HUES48 (cell line): Measurements from ENCODE around the gene OR1C1.
"Not testable (repeated sequence)": the region's sequence is repeated elsewhere in the genome, so short reads cannot be mapped to it uniquely, and the experiment has no call there.

Source experiments
- H3K27ac ChIP-seq: one replicate; pipeline ENCODE4 v1.7.0; 2013; ENCODE audit warnings: low read depth, low read length, inconsistent platforms
- H3K27me3 ChIP-seq: 2 replicates; pipeline ENCODE4 v1.6.1; 2013; ENCODE audit warnings: mild to moderate bottlenecking, low read length; ENCODE audit not compliant: control insufficient read depth, insufficient read depth
- H3K36me3 ChIP-seq: 2 replicates; pipeline ENCODE4 v1.6.1; 2013; ENCODE audit warnings: low read length; ENCODE audit not compliant: control insufficient read depth, insufficient read depth
- H3K4me1 ChIP-seq: 2 replicates; pipeline ENCODE4 v1.6.1; 2013; ENCODE audit warnings: mild to moderate bottlenecking, low read length; ENCODE audit not compliant: control insufficient read depth, insufficient read depth
- H3K4me3 ChIP-seq: 2 replicates; pipeline ENCODE4 v1.5.1; 2013; ENCODE audit warnings: mild to moderate bottlenecking, low read depth, low read length
- H3K9ac ChIP-seq: 2 replicates; pipeline ENCODE4 v1.6.1; 2013; ENCODE audit warnings: mild to moderate bottlenecking, low read depth, low read length, moderate library complexity
- H3K9me3 ChIP-seq: 2 replicates; pipeline ENCODE4 v1.6.1; 2013; ENCODE audit warnings: low read length; ENCODE audit not compliant: control insufficient read depth, insufficient read depth

The OR1C1 gene, protein sequence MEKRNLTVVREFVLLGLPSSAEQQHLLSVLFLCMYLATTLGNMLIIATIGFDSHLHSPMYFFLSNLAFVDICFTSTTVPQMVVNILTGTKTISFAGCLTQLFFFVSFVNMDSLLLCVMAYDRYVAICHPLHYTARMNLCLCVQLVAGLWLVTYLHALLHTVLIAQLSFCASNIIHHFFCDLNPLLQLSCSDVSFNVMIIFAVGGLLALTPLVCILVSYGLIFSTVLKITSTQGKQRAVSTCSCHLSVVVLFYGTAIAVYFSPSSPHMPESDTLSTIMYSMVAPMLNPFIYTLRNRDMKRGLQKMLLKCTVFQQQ

DNA sequence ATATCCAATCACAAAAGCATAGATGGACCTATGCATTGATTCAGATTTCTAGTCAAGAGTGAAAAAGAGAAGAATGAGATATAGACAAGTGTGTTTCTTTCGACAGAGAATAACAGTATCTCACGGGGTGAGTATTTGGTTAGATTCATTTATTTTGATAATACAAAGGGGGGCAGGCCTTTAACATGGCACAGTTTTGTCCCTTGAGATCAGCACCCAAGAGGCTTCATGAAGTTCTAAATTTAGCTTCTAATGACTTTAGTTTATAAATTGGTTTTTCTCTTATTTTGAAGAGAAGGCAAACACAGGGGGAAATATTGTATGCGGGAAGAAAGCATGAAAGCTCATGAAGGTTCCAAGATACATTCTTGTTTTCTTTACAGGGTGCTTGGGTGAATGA, at the start of gene OR1C1:
Gene OR1C1, minus strand, starts transcription at position 101 of the 400 bp plus-strand sequence. CDS start 2,150 bp downstream, outside the sequence.
- Histone ChIP-seq H3K36me3 (no peaks in the 10 kb centered on the region), H3K27ac (no peak within 1 kb of the TSS), H3K4me3 (no peak within 1 kb of the TSS), H3K9me3 (peaks cover 47% of the 10 kb centered on the region), H3K4me1 (no peaks in the 10 kb centered on the region), H3K27me3 (no peaks in the 10 kb centered on the region), H3K9ac (no peak within 1 kb of the TSS)

DNA sequence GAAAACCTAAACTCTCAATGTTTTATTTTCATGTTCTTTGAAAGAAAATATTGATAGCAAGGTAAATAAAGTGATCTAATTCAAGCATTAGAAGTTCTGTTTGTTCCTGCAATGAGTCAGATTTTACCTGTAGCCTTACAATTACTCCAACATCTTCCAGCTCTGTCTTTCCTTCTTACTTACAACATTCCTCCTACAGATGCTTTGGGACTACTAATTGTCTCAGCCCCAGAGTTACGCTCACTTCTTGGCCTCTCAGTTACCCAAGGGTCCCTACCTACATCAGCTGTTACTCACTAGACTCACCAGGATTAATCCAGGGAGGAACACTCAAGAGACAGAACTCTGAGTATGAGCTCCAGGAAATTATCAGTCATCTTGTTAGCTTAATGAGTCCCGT, 37.2 kb upstream of the OR1C1 start:
- Histone ChIP-seq H3K27ac (no peak overlapping the region), H3K4me1 (no peaks in the 10 kb centered on the region), H3K9ac (no peak overlapping the region), H3K4me3 (no peak overlapping the region), H3K9me3 (peaks cover 61% of the 10 kb centered on the region), H3K27me3 (no peaks in the 10 kb centered on the region), H3K36me3 (no peaks in the 10 kb centered on the region)

DNA sequence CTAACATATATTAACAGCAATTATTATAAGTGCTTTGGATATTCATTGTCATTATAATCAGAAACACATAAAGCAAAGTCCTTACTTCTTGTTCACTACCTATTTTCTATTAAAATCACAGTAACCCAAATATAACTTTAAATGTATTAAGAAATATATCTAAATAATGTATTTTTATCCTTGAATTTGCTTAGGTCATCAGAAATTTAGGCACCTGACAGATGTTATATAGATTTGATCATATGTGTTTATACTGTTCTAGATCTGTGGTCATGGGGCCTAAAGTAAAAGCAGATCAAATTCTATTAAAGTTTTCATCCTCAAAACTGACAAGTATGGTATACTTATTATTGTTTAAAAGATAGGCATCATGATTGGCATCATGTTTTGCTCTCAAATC, 9.2 kb upstream of the OR1C1 start:
- Histone ChIP-seq H3K27ac (no peak overlapping the region), H3K9ac (no peak overlapping the region), H3K4me1 (no peaks in the 10 kb centered on the region), H3K9me3 (peaks cover 57% of the 10 kb centered on the region), H3K27me3 (no peaks in the 10 kb centered on the region), H3K4me3 (no peak overlapping the region), H3K36me3 (no peaks in the 10 kb centered on the region)

DNA sequence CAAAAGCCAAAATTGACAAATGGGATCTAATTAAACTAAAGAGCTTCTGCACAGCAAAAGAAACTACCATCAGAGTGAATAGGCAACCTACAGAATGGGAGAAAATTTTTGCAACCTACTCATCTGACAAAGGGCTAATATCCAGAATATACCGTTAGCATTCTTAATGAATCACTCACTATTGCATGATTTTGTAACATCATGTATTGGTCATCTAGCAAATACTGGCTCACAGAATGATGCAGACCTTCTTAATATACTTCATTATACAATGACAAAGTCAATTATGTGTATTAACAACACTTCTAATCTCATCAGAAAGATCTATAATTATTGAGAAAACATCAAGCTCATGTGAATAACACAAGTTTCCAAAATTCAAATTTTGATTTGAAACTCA, 6.0 kb downstream of the OR1C1 start:
- H3K36me3 ChIP-seq, H3K27ac ChIP-seq, H3K4me1 ChIP-seq, H3K9ac ChIP-seq, H3K4me3 ChIP-seq, H3K27me3 ChIP-seq: not testable (repeated sequence)
- peaks cover 54% of the 10 kb centered on the region for H3K9me3 ChIP-seq

DNA sequence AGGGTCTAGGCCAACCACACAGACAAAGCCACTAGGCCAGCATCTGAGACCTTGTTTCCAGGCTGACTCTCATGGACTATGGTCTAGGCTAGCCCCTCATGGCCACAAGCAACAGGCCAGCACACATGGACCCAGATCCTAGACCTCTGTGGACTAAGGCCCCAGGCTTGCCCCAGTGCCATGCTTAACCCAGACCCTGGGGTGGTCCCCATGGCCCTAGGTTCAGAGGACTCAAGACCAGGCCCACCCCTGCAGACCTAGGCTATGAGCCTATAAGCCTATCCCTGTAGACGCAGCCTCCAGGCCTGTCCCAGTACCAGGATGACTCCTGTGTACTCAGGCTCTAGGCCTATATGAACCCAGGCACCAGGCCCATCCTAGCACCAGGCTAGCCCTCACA, 10.5 kb downstream of the OR1C1 start:
- H3K4me1 ChIP-seq = no peaks in the 10 kb centered on the region

DNA sequence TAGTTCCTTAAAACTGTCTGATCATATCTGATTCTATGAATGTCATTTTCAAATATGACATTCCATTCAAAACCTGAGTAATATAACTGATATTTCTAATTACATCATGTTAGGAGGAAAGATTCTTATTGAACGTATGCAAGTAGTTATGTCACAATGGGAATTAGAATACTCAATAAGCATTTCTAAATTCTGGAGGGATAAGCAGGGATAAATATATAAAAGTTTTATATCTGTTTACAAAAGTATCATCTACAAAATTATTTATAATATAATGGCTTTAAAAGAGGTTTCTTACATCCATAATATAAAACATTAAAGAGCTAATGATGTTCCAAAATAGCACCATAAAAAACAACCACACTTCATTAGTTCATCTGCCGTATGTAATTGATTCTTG, 12.3 kb downstream of the OR1C1 start, which contains the start of gene OR14A2:
Gene OR14A2, minus strand, starts transcription at position 101 of the 400 bp plus-strand sequence.
- Histone ChIP-seq H3K9ac (no peak within 1 kb of the TSS), H3K9me3 (peaks cover 49% of the 10 kb centered on the region), H3K27ac (no peak within 1 kb of the TSS), H3K27me3 (no peaks in the 10 kb centered on the region), H3K36me3 (no peaks in the 10 kb centered on the region), H3K4me3 (no peak within 1 kb of the TSS), H3K4me1 (no peaks in the 10 kb centered on the region)

More for the DNA sequence above, 10.5 kb downstream of the OR1C1 start:
- Histone ChIP-seq H3K36me3 (no peaks in the 10 kb centered on the region), H3K27me3 (no peaks in the 10 kb centered on the region), H3K4me3 (no peak overlapping the region), H3K9me3 (peaks cover 42% of the 10 kb centered on the region), H3K9ac (no peak overlapping the region), H3K27ac (no peak overlapping the region)

DNA sequence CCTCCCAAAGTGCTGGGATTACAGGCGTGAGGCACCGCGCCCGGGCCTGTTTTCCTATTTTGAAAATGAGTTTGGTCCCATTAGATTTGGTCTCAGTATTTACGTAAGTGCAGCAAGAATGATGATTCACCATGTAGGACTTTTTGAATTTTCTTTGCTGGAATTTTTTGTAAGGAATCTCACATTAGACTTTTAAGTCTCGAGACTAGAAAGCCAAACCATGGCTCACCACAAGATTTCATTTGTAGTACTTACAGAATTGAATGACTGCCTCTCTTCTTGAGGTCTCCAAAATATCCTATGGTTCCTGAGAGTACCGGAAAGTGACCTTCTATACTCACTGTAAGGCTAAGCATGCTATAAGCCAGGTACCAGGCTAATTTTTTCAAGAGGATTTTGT, 12.7 kb downstream of the OR1C1 start:
- H3K4me3 ChIP-seq = no peak overlapping the region
- H3K4me1 ChIP-seq = no peaks in the 10 kb centered on the region
- no peaks in the 10 kb centered on the region for H3K27me3 ChIP-seq
- H3K9ac ChIP-seq = no peak overlapping the region
- H3K9me3 ChIP-seq = peaks cover 53% of the 10 kb centered on the region
- no peak overlapping the region for H3K27ac ChIP-seq
- H3K36me3 ChIP-seq = no peaks in the 10 kb centered on the region

DNA sequence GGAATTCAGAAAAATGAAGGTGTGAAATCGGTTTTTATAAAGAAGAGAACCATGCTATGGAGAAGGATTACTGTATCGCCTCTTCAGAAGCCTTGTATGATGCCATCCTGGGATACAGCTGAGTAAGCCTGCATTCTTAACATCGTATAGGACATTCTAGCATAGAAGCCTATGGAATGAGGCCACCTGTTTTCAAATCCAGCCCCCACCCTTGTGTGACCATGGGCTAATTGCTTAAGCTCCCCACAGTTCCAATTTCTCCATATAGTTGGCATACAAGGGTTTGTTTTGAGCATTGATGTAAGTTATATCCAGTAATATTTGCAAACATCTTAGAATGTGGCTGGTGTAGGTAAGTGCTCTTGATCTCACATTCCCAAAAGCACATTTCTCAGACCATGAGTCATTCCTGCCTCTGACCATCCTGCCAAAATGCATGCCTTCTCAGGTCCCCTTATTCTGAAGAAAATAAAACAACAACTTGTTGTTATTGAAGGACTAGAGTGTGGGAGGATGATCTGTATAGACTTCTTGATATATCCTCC, 13.9 kb downstream of the OR1C1 start:
- Histone ChIP-seq H3K4me1 (no peaks in the 10 kb centered on the region), H3K9me3 (peaks cover 52% of the 10 kb centered on the region), H3K27me3 (no peaks in the 10 kb centered on the region), H3K4me3 (no peak overlapping the region), H3K36me3 (no peaks in the 10 kb centered on the region), H3K27ac (no peak overlapping the region), H3K9ac (no peak overlapping the region)

DNA sequence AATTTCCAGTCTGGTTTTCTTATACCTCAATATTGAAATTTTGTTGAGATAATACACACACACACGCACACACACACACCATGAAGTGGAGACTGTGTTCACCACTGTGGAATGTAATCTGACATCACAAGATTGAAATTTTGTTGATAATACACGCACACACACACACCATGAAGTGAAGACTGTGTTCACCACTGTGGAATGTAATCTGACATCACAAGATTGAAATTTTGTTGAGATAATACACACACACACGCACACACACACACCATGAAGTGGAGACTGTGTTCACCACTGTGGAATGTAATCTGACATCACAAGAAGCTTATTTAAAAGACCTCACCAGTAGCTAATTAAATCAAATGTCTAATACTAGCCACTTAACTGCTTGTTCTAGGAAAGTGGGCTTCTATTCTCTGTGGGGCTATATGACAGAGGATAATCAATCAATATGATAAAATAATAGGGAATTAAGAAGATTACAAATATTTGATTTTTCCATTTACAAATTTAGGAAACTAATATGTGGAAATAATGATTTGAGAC, 18.1 kb downstream of the OR1C1 start:
- not testable (repeated sequence) for H3K27ac ChIP-seq, H3K4me1 ChIP-seq, H3K4me3 ChIP-seq, H3K27me3 ChIP-seq, H3K9ac ChIP-seq, H3K36me3 ChIP-seq
- H3K9me3 ChIP-seq = peaks cover 40% of the 10 kb centered on the region

DNA sequence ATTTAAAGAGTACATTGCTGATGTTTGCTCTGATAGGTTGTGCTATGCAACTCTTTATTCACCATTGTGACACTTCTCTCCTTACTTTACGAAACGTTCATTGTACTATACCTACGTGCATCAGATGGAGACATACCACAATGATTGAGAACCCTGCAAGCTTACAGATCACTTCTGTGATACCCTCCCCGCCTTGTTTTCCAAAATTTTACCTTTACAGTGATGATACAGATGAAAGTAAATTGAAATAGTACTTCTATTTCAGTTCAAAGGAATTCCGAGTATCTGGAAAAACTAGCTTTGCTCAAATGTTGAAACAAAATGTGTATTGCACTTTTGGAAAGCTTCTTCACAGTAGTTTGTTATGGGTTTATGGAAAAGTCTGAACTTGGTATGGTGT, 18.6 kb downstream of the OR1C1 start:
- H3K27me3 ChIP-seq = no peaks in the 10 kb centered on the region
- no peaks in the 10 kb centered on the region for H3K4me1 ChIP-seq
- H3K27ac ChIP-seq = no peak overlapping the region
- no peak overlapping the region for H3K4me3 ChIP-seq
- no peaks in the 10 kb centered on the region for H3K36me3 ChIP-seq
- peaks cover 36% of the 10 kb centered on the region for H3K9me3 ChIP-seq
- no peak overlapping the region for H3K9ac ChIP-seq

DNA sequence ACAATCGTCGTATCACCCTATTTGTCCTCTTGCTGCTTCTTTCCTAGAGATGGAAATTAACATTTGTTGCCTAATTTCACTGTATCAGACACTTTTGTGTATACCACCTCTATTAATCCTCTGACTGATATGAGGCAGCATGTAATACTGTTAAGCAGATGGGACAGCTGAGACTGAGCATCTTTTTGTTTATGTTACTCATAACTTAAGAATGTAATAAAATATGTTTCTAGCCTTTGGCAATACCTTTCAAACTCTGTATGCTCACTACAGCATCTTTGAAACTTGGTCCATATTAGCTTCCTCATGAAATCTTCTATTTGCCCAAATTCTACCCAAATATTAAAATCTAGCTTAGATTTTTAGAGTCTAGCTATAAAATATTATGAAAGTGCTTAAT, 19.6 kb downstream of the OR1C1 start:
- Histone ChIP-seq H3K4me3 (no peak overlapping the region), H3K4me1 (no peaks in the 10 kb centered on the region), H3K36me3 (no peaks in the 10 kb centered on the region), H3K27ac (no peak overlapping the region), H3K9ac (no peak overlapping the region), H3K9me3 (peaks cover 35% of the 10 kb centered on the region), H3K27me3 (no peaks in the 10 kb centered on the region)
